GM21529 (cell line): Measurements from ENCODE around the gene CEP68.
"Not testable (repeated sequence)": the region's sequence is repeated elsewhere in the genome, so short reads cannot be mapped to it uniquely, and the experiment has no call there.

Source experiments
- ATAC-seq: cut with Tn5 transposase; IDR thresholded peaks from one replicate; pipeline ENCODE4 v1.9.1; 2021; ENCODE audit not compliant: unreplicated experiment

CEP68 gene

DNA sequence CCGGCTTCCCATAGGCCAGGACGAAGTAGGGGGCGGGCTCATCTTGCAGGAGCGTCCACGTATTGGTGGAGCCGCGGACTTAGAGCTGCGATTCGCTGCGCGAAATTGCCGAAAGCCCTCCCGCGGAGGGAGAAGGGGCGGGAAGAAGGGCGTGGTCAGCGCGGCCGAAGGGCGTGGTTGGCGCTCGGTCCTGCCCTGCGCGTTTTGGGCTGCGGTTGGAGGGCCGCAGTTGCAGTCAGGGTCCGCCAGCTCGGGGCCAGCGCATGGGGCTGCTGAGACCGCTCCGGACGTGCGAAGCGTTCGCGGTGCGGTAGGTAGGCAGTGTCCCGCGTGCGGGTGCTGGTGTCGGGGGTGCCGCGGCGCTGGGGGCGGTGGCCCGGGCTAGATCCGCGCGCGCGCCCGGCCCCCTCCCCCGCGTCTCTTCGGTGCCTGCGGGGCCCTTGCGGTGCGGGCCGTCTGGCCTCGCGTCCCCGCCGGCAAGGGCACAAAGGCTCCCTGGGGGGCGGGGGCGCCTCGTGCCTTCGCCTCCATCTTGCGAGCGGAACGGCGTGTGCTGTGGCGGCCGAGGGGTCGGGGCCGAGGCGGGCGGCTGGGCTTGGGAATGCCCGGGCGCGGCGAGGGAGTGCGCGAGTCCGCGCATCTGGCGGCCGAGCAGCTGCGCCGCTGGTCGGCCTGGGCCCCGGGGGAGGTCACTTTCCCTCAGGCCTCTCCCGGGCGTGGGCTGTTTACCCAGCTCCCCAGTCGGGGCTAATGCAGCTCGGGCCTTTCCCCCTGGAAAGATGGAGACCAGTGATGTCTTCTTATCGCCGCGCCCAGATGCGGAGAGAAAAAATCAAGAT, at the start of gene CEP68:
TSS of gene CEP68 (plus strand) at position 202 of the 839 bp plus-strand sequence. CDS start 13,029 bp downstream, outside the sequence.
- peak; percentile 81 for ATAC-seq

DNA sequence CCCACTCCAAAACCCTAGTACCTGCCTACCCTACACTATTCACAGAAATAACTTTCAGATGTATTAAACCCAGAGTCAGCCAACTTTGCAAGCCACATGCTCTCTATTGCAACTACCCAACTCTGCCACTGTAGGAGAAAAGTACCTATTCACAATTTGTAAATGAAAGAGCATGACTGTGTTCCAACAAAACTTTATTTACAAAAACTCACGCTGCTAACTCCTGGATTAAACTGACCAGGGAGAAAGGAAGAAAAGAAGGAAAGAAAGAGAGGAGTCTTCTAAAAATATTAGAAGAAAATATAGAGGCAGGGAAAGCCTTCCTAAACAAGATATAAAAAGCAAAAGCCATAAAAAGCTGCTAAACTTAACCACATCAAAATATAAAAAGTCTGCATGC, 42.4 kb upstream of the CEP68 start:
- ATAC-seq: no peak

DNA sequence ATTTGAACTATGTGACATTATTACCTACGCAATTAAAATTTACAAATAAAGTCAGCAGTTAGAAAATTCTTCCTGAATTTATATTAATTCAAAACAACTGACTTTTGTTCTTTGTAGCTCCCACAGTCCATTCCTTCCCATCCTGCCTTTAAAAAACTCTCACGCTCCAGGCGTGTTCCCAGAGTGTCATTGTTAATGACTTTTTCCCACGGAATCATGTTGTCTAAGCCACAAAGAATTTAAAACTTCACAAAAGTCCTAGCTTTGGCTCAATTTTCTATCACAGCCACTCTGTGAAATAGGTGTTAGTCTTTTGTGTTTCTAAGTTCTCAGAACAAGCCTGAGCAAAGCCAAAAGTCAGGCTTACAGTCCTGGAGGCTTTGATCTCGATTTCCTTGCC, 40.5 kb upstream of the CEP68 start:
- ATAC-seq: no peak

GRCh38 chr2:65016789-65017188, 39.4 kb upstream of the CEP68 start:
- ATAC-seq: no peak

- no peak for ATAC-seq
Observed at GRCh38 chr2:65017335-65017734, 38.9 kb upstream of the CEP68 start.

DNA sequence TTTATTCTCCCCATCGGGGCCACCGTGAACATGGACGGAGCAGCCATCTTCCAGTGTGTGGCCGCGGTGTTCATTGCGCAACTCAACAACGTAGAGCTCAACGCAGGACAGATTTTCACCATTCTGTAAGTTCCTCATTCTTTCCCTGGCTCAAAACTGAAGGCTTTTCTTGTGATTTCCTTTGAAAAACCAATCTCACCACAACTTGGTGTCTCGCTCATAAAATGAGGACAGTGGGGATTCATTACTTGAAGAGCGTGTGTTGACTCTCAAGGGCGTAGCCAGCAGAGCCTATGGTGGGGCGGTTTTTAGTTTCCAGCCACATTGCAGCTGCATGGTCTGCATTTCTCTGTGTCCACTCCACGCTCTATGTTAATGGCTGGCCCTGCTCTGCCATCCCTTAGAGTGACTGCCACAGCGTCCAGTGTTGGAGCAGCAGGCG, 38.1 kb upstream of the CEP68 start:
- ATAC-seq: no peak

DNA sequence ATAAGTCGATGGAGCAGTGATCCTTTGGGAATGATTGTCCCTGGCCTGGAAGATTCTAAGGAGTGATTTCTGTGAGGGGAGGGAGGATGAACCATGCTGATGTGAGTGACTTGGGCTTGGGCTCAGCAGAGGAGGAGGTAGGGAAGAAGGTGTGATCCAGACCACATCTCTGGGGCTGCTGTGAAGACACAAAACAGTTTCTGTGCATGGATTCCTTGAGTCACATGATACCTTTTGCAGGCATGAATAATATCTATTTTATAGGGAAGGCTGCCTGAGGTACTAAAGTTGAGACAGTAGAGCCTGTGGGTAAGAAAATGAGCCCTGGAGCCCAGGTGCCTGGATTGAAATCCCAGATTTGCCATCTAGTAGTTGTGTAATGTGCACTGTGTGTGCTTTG, 37.2 kb upstream of the CEP68 start:
- no peak for ATAC-seq

GRCh38 chr2:65019675-65020195, 36.5 kb upstream of the CEP68 start:
- no peak for ATAC-seq

GRCh38 chr2:65020251-65020650, 36.0 kb upstream of the CEP68 start:
- ATAC-seq: not testable (repeated sequence)

GRCh38 chr2:65020943-65021528, 35.2 kb upstream of the CEP68 start:
- no peak for ATAC-seq

DNA sequence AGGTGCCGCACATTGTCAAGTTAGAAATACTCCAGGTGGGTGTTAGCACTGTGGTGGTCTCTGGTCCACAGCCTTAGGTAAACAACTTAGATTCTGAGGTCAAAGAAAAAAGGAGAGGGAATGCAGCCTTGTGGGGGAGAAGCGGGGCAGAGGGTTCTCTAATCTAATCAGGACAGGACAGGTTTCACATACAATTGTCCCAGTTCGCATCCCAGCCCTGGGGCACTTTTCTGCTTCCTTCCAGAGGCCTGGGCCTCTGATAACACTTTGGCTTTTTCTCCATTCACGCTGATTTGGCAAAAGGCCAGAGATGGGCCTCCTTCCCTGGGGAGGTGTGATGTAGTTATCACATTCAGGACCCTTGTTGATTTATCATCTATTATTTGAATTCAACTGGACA, 34.5 kb upstream of the CEP68 start:
- ATAC-seq: no peak

- no peak for ATAC-seq
Observed at GRCh38 chr2:65022189-65022588, 34.0 kb upstream of the CEP68 start.

- no peak for ATAC-seq
Observed at GRCh38 chr2:65023742-65024141, 32.5 kb upstream of the CEP68 start.

DNA sequence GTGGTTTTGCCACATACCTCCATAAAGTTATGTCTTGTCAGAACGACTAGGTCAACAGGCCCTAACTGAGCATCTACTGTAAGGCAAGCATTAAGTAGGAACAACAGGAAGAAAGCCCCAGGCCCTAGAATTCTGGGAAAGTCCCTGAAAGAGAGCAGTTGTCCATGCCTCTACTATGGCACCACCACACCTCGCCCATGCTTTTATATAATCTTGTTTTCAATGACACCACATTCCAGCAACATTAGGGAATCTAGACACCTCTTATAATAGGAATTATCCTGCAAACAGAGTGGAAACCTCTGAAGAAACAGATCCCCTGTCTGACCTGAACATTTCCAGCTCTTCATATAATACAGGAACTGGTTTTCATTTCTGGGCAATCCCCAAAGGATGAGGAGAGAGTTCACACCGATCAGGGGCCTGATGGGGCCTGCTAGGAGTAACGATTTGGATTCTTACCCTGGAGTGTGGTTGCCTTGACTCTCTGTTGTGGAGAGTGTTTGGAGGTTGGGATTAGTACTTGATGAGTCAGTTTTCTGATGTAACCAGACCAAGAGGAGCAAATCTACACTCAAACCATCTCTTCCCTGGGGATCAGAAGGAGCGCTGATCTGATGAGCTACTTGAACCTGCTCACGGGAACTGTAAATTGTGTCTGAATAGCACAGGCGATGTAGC, 31.9 kb upstream of the CEP68 start:
- no peak for ATAC-seq

- no peak for ATAC-seq
Observed at GRCh38 chr2:65025453-65026123, 30.6 kb upstream of the CEP68 start.

GRCh38 chr2:65026154-65026553, 30.1 kb upstream of the CEP68 start:
- ATAC-seq: no peak

GRCh38 chr2:65026704-65027464, 29.3 kb upstream of the CEP68 start:
- no peak for ATAC-seq

DNA sequence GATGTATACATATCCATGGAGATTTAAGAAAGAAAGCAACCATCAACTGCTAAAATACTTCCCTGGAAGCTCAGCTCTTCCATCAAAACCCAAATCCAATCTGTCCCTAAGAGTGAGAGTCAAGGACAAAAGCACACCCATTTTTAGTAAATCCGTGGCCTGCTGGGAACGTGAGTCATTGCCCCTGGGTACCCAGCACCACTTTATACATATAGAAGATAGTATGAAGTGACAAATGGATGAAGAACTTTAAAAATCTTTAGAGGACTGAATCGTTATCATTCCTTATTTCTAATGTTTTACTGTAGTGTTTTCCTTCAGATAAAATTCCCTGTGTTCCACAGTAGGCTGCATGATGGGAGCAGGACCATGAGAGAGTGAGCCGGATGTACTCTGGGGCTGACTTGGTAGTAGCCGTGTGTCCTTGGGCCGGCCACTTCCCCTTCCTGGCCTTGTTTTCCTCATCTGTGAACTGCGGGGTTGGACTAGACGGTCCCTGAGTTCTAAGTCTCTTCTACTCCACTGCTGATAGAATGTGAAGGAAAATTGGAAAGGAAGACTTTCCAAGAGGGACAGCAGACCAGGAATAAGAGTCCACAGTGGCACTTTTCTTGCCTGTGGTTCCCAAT, 28.5 kb upstream of the CEP68 start:
- no peak for ATAC-seq

GRCh38 chr2:65030476-65031332, 25.5 kb upstream of the CEP68 start:
- ATAC-seq: no peak
